Body of pancreas (tissue), 4 donors: Measurements from ENCODE around the gene PRDM16. TPM values are rescaled to one million over a fixed set of nuclear protein-coding genes. Genes with fewer than 3 reads are reported as not detected.

Source experiments
- ATAC-seq: fragments of 150-250 bp; one replicate; pipeline ENCODE4 v1.9.1; 2016
- DNase-seq, 4 donors: peaks; one replicate each; pipeline ENCODE4 v3.0.0-alpha.2; 2019
- H3K27ac ChIP-seq, 4 donors: fragments of 200-600 bp; sonication (generic); 1 replicate in 3 of 4; 2 replicates in 1 of 4; pipeline versions ENCODE4 v1.5.1 to v1.6.1; 2016 to 2019; ENCODE audit warnings: mild to moderate bottlenecking in 1 of 4, mixed read lengths in 1 of 4, moderate library complexity in 1 of 4
- H3K27me3 ChIP-seq, 2 donors: fragments of 200-600 bp; sonication (generic); one replicate each; pipeline ENCODE4 v1.6.0; 2016; ENCODE audit warnings: mild to moderate bottlenecking in 1 of 2
- H3K36me3 ChIP-seq, 2 donors: fragments of 200-600 bp; sonication (generic); replicated peaks in 1 of 2; 2 replicates each; pipeline ENCODE4 v1.5.1; 2016; ENCODE audit warnings: low read depth in 2 of 2; ENCODE audit not compliant: insufficient read depth in 1 of 2
- H3K4me1 ChIP-seq: fragments of 200-600 bp; sonication (generic); one replicate; pipeline ENCODE4 v1.6.0; 2016
- H3K4me3 ChIP-seq, 2 donors: fragments of 200-600 bp; sonication (generic); 1 replicate in 1 of 2; 2 replicates in 1 of 2; pipeline ENCODE4 v1.5.1; 2016 to 2019
- H3K9me3 ChIP-seq, 3 donors: fragments of 200-600 bp; sonication (generic); 1 replicate in 2 of 3; 2 replicates in 1 of 3; pipeline ENCODE4 v1.5.1; 2016
- POLR2A ChIP-seq, 3 donors: fragments of 450-650 bp; IDR thresholded peaks; one replicate each; pipeline ENCODE4 v1.6.1; 2016; ENCODE audit warnings: antibody characterized with exemption in 3 of 3, mild to moderate bottlenecking in 2 of 3
- WGBS, 2 donors: methylation state at CpG; one replicate each; pipeline ENCODE4 v1.1.5; 2017; 5-methylcytosine and 5-hydroxymethylcytosine counted together
- intact Hi-C: fragments of 100-400 bp; cut with DNase I; formaldehyde crosslinking; loops from one replicate; pipeline ENCODE4 v1.15.1; 2023
- total RNA-seq, 2 donors: library from RNA; depleted of rRNA; stranded (reverse); fragments of >200 nt; gene quantifications; one replicate each; pipeline ENCODE4 v1.1.0, GENCODE V29; 2016
- TF ChIP-seq, protein P1 (sequence below), 7 experiments: fragments of 450-650 bp in 4 of 7; fragments of 200-600 bp in 3 of 7; sonication (generic) in 3 of 7; IDR thresholded peaks; one replicate each; pipeline ENCODE4 v1.5.1; 2016 to 2019; ENCODE audit warnings: antibody characterized with exemption in 7 of 7

Gene PRDM16
- total RNA-seq, 2 donors from 2014 or later: 15.2 to 16.6 TPM

DNA sequence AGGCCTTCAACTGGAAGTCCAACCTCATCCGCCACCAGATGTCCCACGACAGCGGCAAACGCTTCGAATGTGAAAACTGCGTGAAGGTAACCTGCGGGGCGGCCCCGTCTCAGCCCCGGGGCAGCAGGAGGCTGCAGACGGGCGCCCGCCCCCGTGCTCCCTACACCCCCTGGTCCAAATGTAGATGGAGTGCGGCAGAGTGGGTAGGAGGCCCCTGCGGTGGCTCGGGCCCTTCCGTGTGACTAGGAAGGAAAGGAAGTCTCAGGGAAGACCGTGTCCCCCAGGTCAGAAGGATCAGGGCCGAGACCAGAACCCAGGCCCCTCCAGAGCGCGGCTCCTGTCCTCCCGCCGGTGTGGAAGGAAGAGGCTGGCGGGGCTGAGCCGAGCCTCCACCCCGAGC is 335.8 kb downstream of the PRDM16 start:
- H3K9me3 ChIP-seq: no peaks in the 10 kb centered on the region
- no peak for ATAC-seq
- no peak overlapping the region for H3K4me3 ChIP-seq
- H3K27ac ChIP-seq: no peak overlapping the region
- 93 to 94% methylated on average over 15 to 27 of the region's 27 CpGs for WGBS, 2 donors
- H3K27me3 ChIP-seq: no peaks in the 10 kb centered on the region
- DNase-seq: no peak
- H3K36me3 ChIP-seq: no peaks in the 10 kb centered on the region
- intact Hi-C loops: no loop called here
- TF ChIP-seq, protein P1, sequence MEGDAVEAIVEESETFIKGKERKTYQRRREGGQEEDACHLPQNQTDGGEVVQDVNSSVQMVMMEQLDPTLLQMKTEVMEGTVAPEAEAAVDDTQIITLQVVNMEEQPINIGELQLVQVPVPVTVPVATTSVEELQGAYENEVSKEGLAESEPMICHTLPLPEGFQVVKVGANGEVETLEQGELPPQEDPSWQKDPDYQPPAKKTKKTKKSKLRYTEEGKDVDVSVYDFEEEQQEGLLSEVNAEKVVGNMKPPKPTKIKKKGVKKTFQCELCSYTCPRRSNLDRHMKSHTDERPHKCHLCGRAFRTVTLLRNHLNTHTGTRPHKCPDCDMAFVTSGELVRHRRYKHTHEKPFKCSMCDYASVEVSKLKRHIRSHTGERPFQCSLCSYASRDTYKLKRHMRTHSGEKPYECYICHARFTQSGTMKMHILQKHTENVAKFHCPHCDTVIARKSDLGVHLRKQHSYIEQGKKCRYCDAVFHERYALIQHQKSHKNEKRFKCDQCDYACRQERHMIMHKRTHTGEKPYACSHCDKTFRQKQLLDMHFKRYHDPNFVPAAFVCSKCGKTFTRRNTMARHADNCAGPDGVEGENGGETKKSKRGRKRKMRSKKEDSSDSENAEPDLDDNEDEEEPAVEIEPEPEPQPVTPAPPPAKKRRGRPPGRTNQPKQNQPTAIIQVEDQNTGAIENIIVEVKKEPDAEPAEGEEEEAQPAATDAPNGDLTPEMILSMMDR (IDR thresholded peaks at IDR 0.05): no peak
- no peak for TF ChIP-seq POLR2A (IDR thresholded peaks at IDR 0.05)
- H3K4me1 ChIP-seq: no peaks in the 10 kb centered on the region

DNA sequence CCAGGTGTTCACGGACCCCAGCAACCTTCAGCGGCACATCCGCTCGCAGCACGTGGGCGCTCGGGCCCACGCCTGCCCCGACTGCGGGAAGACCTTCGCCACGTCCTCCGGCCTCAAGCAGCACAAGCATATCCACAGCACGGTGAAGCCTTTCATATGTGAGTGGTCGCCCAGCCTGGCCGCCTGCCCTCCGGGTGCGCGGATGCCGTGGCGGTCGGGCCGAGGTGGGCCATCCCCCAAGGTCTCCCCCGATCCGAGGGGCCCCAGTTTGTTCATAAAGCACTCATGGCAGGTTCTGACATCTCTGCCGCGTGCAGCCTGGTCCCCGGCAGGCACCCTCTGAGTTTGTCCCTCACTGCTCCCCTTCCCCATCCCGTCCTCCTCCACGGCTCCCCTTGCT is 336.5 kb downstream of the PRDM16 start:
- no peak for TF ChIP-seq POLR2A (IDR thresholded peaks at IDR 0.05)
- TF ChIP-seq, protein P1 (IDR thresholded peaks at IDR 0.05): no peak
- H3K27ac ChIP-seq: no peak overlapping the region
- no peaks in the 10 kb centered on the region for H3K9me3 ChIP-seq
- H3K36me3 ChIP-seq: no peaks in the 10 kb centered on the region
- H3K4me1 ChIP-seq: no peaks in the 10 kb centered on the region
- no peak overlapping the region for H3K4me3 ChIP-seq
- ATAC-seq (no peak), DNase-seq (no peak)
- 89 to 94% methylated on average over 7 to 30 of the region's 30 CpGs for WGBS, 2 donors
- intact Hi-C loops: no loop called here
- no peaks in the 10 kb centered on the region for H3K27me3 ChIP-seq

DNA sequence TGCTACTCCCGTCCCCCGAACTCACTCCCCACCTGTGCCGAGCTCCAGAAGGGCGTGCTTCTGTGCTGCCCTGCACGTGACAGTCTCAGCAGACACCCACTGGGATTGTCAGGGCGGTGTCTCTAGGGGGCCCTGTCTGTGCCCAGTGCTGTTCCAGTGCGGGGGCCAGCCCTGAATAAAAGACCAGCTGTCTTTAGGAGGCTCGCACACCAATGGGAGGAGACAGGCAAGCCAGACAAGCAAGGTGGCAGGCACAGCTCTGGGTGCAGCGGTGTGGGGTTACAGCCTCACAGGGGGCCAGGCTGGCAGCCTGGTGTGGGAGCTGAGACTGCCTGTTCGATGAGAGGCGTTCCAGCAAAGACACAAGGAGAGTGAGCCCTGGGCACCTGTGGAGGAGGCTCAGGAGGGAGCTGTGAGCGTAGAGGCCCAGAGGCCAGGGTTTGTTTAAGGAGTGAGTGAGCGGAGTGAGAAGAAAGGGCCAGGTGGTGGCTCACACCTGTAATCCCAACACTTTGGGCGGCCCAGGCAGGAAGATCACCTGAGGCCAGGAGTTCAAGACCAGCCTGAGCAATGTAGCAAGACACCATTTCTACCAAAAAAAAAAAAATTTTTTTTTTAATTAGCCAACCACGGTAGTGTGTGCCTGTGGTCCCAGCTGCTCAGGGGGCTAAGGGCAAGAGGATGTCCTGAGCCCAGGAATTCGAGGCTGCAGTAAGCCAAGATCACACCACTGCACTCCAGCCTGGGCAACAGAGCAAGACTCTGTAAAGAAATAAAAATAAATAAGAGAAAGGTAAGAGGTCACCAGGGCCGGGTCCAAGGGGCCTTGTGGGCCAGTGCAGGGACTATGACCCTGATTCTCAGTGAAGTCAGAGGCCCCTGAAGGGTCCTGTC is 337.2 kb downstream of the PRDM16 start:
- Histone ChIP-seq H3K27me3 (no peaks in the 10 kb centered on the region), H3K27ac (no peak overlapping the region), H3K36me3 (no peaks in the 10 kb centered on the region), H3K4me3 (no peak overlapping the region), H3K4me1 (no peaks in the 10 kb centered on the region), H3K9me3 (no peaks in the 10 kb centered on the region)
- no peak for DNase-seq
- no peak for ATAC-seq
- WGBS, 2 donors: 87 to 92% methylated on average over 16 of the region's 17 CpGs
- intact Hi-C loops: no loop called here
- no peak for TF ChIP-seq POLR2A (IDR thresholded peaks at IDR 0.05)
- TF ChIP-seq, protein P1 (IDR thresholded peaks at IDR 0.05): no peak

DNA sequence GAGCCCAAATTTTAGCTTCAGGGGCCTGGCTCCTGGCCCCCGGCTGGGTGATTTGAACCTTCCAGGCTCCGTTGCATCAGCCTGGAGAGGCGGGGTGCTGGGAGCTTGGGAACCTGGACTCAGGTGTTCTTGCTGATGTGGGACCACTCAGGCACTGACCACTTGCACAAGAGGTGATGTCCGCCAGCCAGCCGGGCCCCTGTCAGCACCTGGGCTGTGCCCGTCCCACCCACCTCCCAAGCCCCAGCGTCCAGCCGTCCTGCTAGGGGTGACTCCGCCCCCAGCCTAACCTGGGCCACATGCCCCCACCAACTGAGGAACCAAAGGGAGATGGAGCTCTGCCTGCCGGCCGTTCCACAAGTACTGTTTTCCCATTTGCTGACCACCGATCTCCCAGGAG is 338.0 kb downstream of the PRDM16 start:
- H3K27me3 ChIP-seq: no peaks in the 10 kb centered on the region
- intact Hi-C loops: no loop called here
- DNase-seq (no peak), ATAC-seq (no peak)
- H3K36me3 ChIP-seq: no peaks in the 10 kb centered on the region
- no peaks in the 10 kb centered on the region for H3K9me3 ChIP-seq
- 95 to 96% methylated on average over 8 to 12 of the region's 12 CpGs for WGBS, 2 donors
- no peaks in the 10 kb centered on the region for H3K4me1 ChIP-seq
- H3K27ac ChIP-seq: no peak overlapping the region
- no peak overlapping the region for H3K4me3 ChIP-seq
- no peak for TF ChIP-seq POLR2A (IDR thresholded peaks at IDR 0.05)
- TF ChIP-seq, protein P1 (IDR thresholded peaks at IDR 0.05): no peak
